K562 (cell line): ENCODE data around the gene SLC30A7. TPM values are rescaled to one million over a fixed set of nuclear protein-coding genes. Genes with fewer than 3 reads are reported as not detected.

ENCODE experiments used
- BDP1 ChIP-seq: IDR thresholded peaks from 3 replicates; pipeline ENCODE4 v1.6.1; 2011; ENCODE audit not compliant: insufficient read length, insufficient read depth
- CHD1 ChIP-seq: fragments of 200-600 bp; sonication (generic); IDR thresholded peaks from one replicate; pipeline ENCODE4 v1.6.1; 2012; ENCODE audit warnings: mild to moderate bottlenecking, moderate library complexity, low read length, inconsistent platforms
- CTCFL ChIP-seq: IDR thresholded peaks from 2 replicates; pipeline ENCODE4 v1.6.1; 2011; ENCODE audit warnings: borderline replicate concordance, low read depth, mild to moderate bottlenecking, moderate library complexity, low read length; ENCODE audit not compliant: insufficient read depth, poor library complexity, severe bottlenecking
- FOXJ2 ChIP-seq: fragments of 200-800 bp; sonication (Bioruptor generic); IDR thresholded peaks from 2 replicates; pipeline ENCODE4 v1.6.1; 2016; ENCODE audit warnings: missing genetic modification characterization, missing compliant biosample characterization
- KLF13 ChIP-seq: fragments of 450-650 bp; IDR thresholded peaks from 2 replicates; pipeline ENCODE4 v1.6.1; 2016; ENCODE audit warnings: missing genetic modification characterization, low read depth, mild to moderate bottlenecking, missing compliant biosample characterization, moderate library complexity, borderline replicate concordance
- MECOM ChIP-seq: fragments of 250-450 bp; sonication (Bioruptor Pico); IDR thresholded peaks from 2 replicates; pipeline ENCODE4 v1.8.0; 2022; ENCODE audit warnings: inconsistent platforms
- NFE2L1 ChIP-seq: fragments of 450-650 bp; IDR thresholded peaks from 2 replicates; pipeline ENCODE4 v1.6.1; 2016; ENCODE audit warnings: missing genetic modification characterization, low read depth, mild to moderate bottlenecking, missing compliant biosample characterization, moderate library complexity, borderline replicate concordance
- SMC3 ChIP-seq: conservative IDR thresholded peaks from 2 replicates; pipeline ENCODE4 v1.6.1; 2011; ENCODE audit warnings: low read depth, low read length, improper control_type of control experiment; ENCODE audit not compliant: insufficient read depth
- TEAD4 ChIP-seq, 2 experiments: sonication (generic) in 1 of 2; formaldehyde crosslinking in 1 of 2; IDR thresholded peaks; 2 replicates each; pipeline versions ENCODE4 v1.6.1 to v1.8.0; 2012 to 2022; ENCODE audit warnings: borderline replicate concordance in 1 of 2, inconsistent platforms in 1 of 2, low read length in 1 of 2, mild to moderate bottlenecking in 1 of 2, missing genetic modification reagents in 1 of 2
- TSC22D4 ChIP-seq: fragments of 450-650 bp; IDR thresholded peaks from 2 replicates; pipeline ENCODE4 v1.6.1; 2016; ENCODE audit warnings: missing genetic modification characterization, missing biosample characterization, control low read depth
- WHSC1 ChIP-seq: IDR thresholded peaks from one replicate; pipeline ENCODE4 v1.6.1; 2012; ENCODE audit warnings: low read length, control low read depth, inconsistent platforms
- ZBTB34 ChIP-seq: fragments of 250-450 bp; sonication (Bioruptor Pico); IDR thresholded peaks from 2 replicates; pipeline ENCODE4 v1.8.0; 2021; ENCODE audit warnings: mild to moderate bottlenecking, moderate library complexity
- ZNF280A ChIP-seq: fragments of 450-650 bp; IDR thresholded peaks from 2 replicates; pipeline ENCODE4 v1.6.1; 2018; ENCODE audit warnings: mild to moderate bottlenecking, low read depth; ENCODE audit not compliant: partially characterized antibody
- ZNF507 ChIP-seq: conservative IDR thresholded peaks from 2 replicates; pipeline ENCODE4 v1.6.1; 2017; ENCODE audit warnings: missing genetic modification characterization, missing compliant biosample characterization
- ZNF609 ChIP-seq: sonication (generic); formaldehyde crosslinking; IDR thresholded peaks from 2 replicates; pipeline ENCODE4 v1.8.1; 2023; ENCODE audit warnings: missing genetic modification reagents, mild to moderate bottlenecking, borderline replicate concordance
- polyA plus RNA-seq, 8 experiments: library from polyadenylated mRNA; depleted of rRNA in 4 of 8; stranded (reverse) in 5 of 8; unstranded in 3 of 8; fragments of >200 nt; fragmentation: Nextera tagmentation in 2 of 8; fragmentation: Illumina TruSeq in 1 of 8; extraction: Ambion mirVana in 2 of 8; extraction: Trizol in 1 of 8; gene quantifications; 2 replicates each; pipeline versions ENCODE4 v1.2.1 to v1.2.3, GENCODE V29; 2011 to 2014; ENCODE audit warnings: inconsistent platforms in 1 of 8, missing spikeins in 1 of 8
- total RNA-seq, 7 experiments: library from RNA; depleted of rRNA in 6 of 7; stranded (reverse); fragments of >200 nt in 6 of 7; fragmentation: Illumina TruSeq in 2 of 7; extraction: Trizol in 2 of 7; gene quantifications; 2 replicates each; pipeline versions ENCODE4 v1.2.1 to v1.2.3, GENCODE V29; 2011 to 2021; ENCODE audit warnings: low replicate concordance in 1 of 7

Gene SLC30A7
- total and polyA plus RNA-seq, 9 of the 15 experiments (the other 6 are each of a cell fraction or from before 2014, with no cell fraction given) = 3.5 to 17.1 (median 7.2) TPM

- no peak for TF ChIP-seq MECOM (CRISPR knock-in tag)
- TF ChIP-seq TEAD4 (IDR thresholded peaks at IDR 0.05; ENCODE audit: low read length) = 0 out of 2 replicates have a peak, but pooled peaks have one; percentile 1
- no peak for TF ChIP-seq TEAD4 (CRISPR knock-in tag; IDR thresholded peaks at IDR 0.05; ENCODE audit: borderline replicate concordance)
- TF ChIP-seq ZNF280A = no peak
- no peak for TF ChIP-seq ZNF507 (tag)
- no peak for TF ChIP-seq ZBTB34 (CRISPR knock-in tag)
- no peak for TF ChIP-seq WHSC1
- no peak for TF ChIP-seq CTCFL
- TF ChIP-seq FOXJ2 = no peak
- no peak for TF ChIP-seq NFE2L1
- TF ChIP-seq ZNF609 = no peak
- no peak for TF ChIP-seq SMC3
- no peak for TF ChIP-seq CHD1
- no peak for TF ChIP-seq KLF13
- TF ChIP-seq BDP1 = no peak
- no peak for TF ChIP-seq TSC22D4 (tag)
Measured at GRCh38 chr1:101025657-101026429, 130.0 kb downstream of the SLC30A7 start, which contains the start of gene DPH5 (continued).
